CD4-positive, alpha-beta T cell (primary cell): ENCODE results near the gene MON2. TPM values are rescaled to one million over a fixed set of nuclear protein-coding genes. Genes with fewer than 3 reads are reported as not detected.

Experiments used
- ATAC-seq: fragments of 200-7000 bp; cut with Tn5 transposase; one replicate; pipeline ENCODE4 v1.10.0; 2022; ENCODE audit warnings: mild to moderate bottlenecking; ENCODE audit not compliant: poor library complexity
- CTCF ChIA-PET: fragments of 350-600 bp; sonication (Branson Sonifier 250); formaldehyde crosslinking; loops from one replicate; lab custom pipeline; 2021; ENCODE audit warnings: antibody characterized with exemption, inconsistent platforms; lab: Charles Lee
- POLR2A ChIA-PET: fragments of 350-600 bp; sonication (Branson Sonifier 250); formaldehyde crosslinking; loops from one replicate; lab custom pipeline; 2021; ENCODE audit warnings: antibody characterized with exemption, inconsistent platforms; lab: Charles Lee
- DNase-seq, 14 experiments: peaks; one replicate each; pipeline ENCODE4 v3.0.0-alpha.2; 2013 to 2020; ENCODE audit warnings: mixed read lengths in 2 of 14
- H3K27ac ChIP-seq, 2 donors: one replicate each; pipeline versions ENCODE4 v1.5.1 to v1.7.0; 2013; ENCODE audit warnings: low read length in 2 of 2, low read depth in 1 of 2, mild to moderate bottlenecking in 1 of 2
- H3K27me3 ChIP-seq, 2 experiments: 1 replicate in 1 of 2; 2 replicates in 1 of 2; pipeline versions ENCODE4 v1.6.1 to v1.7.0; 2013; ENCODE audit warnings: low read length in 2 of 2, control low read depth in 1 of 2, mild to moderate bottlenecking in 1 of 2, moderate library complexity in 1 of 2; ENCODE audit not compliant: insufficient read depth in 2 of 2, control insufficient read depth in 1 of 2
- H3K36me3 ChIP-seq: one replicate; pipeline ENCODE4 v1.6.1; 2013; ENCODE audit warnings: low read length, control low read depth; ENCODE audit not compliant: insufficient read depth
- H3K4me1 ChIP-seq: one replicate; pipeline ENCODE4 v1.6.1; 2013; ENCODE audit warnings: low read length, control low read depth; ENCODE audit not compliant: insufficient read depth
- H3K4me3 ChIP-seq: one replicate; pipeline ENCODE4 v1.5.1; 2013; ENCODE audit warnings: mild to moderate bottlenecking, low read length, moderate library complexity
- H3K9me3 ChIP-seq, 2 experiments: 1 replicate in 1 of 2; 2 replicates in 1 of 2; pipeline versions ENCODE4 v1.6.1 to v1.7.0; 2013; ENCODE audit warnings: low read length in 2 of 2, mild to moderate bottlenecking in 2 of 2, control low read depth in 1 of 2, moderate library complexity in 1 of 2; ENCODE audit not compliant: control insufficient read depth in 1 of 2, insufficient read depth in 1 of 2
- H3K27ac Mint-ChIP-seq: one replicate; pipeline ENCODE4 v1.8.0; 2020; ENCODE audit warnings: mixed read lengths
- H3K27me3 Mint-ChIP-seq: one replicate; pipeline ENCODE4 v1.8.0; 2021; ENCODE audit warnings: mixed read lengths
- H3K36me3 Mint-ChIP-seq: one replicate; pipeline ENCODE4 v1.8.0; 2021; ENCODE audit warnings: low read depth, mixed read lengths
- H3K4me1 Mint-ChIP-seq: one replicate; pipeline ENCODE4 v1.8.0; 2021; ENCODE audit warnings: low read depth, mixed read lengths
- H3K4me3 Mint-ChIP-seq: one replicate; pipeline ENCODE4 v1.8.0; 2020; ENCODE audit warnings: mild to moderate bottlenecking, mixed read lengths
- H3K9me3 Mint-ChIP-seq: one replicate; pipeline ENCODE4 v1.8.0; 2020; ENCODE audit warnings: mixed read lengths
- CTCF ChIP-seq: fragments of 200-600 bp; IDR thresholded peaks from one replicate; pipeline ENCODE4 v1.8.0; 2022; ENCODE audit warnings: antibody characterized with exemption, mild to moderate bottlenecking
- intact Hi-C, 2 experiments: fragments of 100-400 bp; cut with DNase I in 1 of 2; cut with micrococcal nuclease in 1 of 2; formaldehyde crosslinking; loops; one replicate each; pipeline versions ENCODE4 v1.15.1 to v1.9.0; 2023 to 2025; cut with DNase I, micrococcal nuclease
- total RNA-seq, 174 experiments: library from RNA in 2 of 174; stranded (reverse) in 2 of 174; gene quantifications; one replicate each; pipeline ENCODE4 v1.2.3 and lab custom pipeline; 2021 to 2026

Gene MON2
- total RNA-seq, 2 experiments from 2014 or later, result 51.8 to 52.6 TPM

GRCh38 chr12:62525271-62525670 lies 58.6 kb downstream of the MON2 start:
- DNase-seq (peak in 1 of 14 experiments; percentile 25), ATAC-seq (peak; percentile 41)
- no peak for TF ChIP-seq CTCF
- Mint-ChIP-seq H3K27ac (peak overlapping the region; percentile 62), H3K27me3 (no peaks in the 10 kb centered on the region), H3K4me1 (peaks cover 46% of the 10 kb centered on the region), H3K9me3 (no peaks in the 10 kb centered on the region), H3K36me3 (peaks cover 42% of the 10 kb centered on the region), H3K4me3 (no peak overlapping the region)
- ChIA-PET POLR2A (no interaction called here), CTCF (no interaction called here)
- Histone ChIP-seq H3K9me3 (no peaks in the 10 kb centered on the region), H3K4me1 (no peaks in the 10 kb centered on the region), H3K27ac (no peak overlapping the region), H3K27me3 (no peaks in the 10 kb centered on the region), H3K36me3 (peaks cover 13% of the 10 kb centered on the region), H3K4me3 (no peak overlapping the region)
- intact Hi-C loops, result loop anchor here in 1 of 2 experiments (2.0 to 10.0 kb wide), 2 partner anchors 60 to 86 kb away; partner anchors contain the start of gene MON2

- CTCF ChIA-PET, result no interaction called here
- Histone ChIP-seq H3K27ac (no peak overlapping the region), H3K36me3 (peaks cover 33% of the 10 kb centered on the region), H3K27me3 (no peaks in the 10 kb centered on the region), H3K4me3 (no peak overlapping the region), H3K9me3 (no peaks in the 10 kb centered on the region), H3K4me1 (no peaks in the 10 kb centered on the region)
- intact Hi-C loops, result no loop called here
- no peak overlapping the region for H3K27ac Mint-ChIP-seq
- POLR2A ChIA-PET, result no interaction called here
- DNase-seq, result no peak
- no peak overlapping the region for H3K4me3 Mint-ChIP-seq
- no peak for TF ChIP-seq CTCF
- H3K27me3 Mint-ChIP-seq, result no peaks in the 10 kb centered on the region
- H3K36me3 Mint-ChIP-seq, result peaks cover 75% of the 10 kb centered on the region
- no peaks in the 10 kb centered on the region for H3K9me3 Mint-ChIP-seq
- ATAC-seq, result no peak
- H3K4me1 Mint-ChIP-seq, result peaks cover 8% of the 10 kb centered on the region
Measured at GRCh38 chr12:62530596-62530995, 64.0 kb downstream of the MON2 start.

- H3K4me1 ChIP-seq, result no peaks in the 10 kb centered on the region
- no peak overlapping the region for H3K27ac ChIP-seq
- Mint-ChIP-seq H3K27ac (no peak overlapping the region), H3K27me3 (no peaks in the 10 kb centered on the region), H3K36me3 (peaks cover 83% of the 10 kb centered on the region), H3K4me3 (no peak overlapping the region), H3K9me3 (no peaks in the 10 kb centered on the region), H3K4me1 (peaks cover 4% of the 10 kb centered on the region)
- ChIA-PET CTCF (no interaction called here), POLR2A (no interaction called here)
- peaks cover 45% of the 10 kb centered on the region for H3K36me3 ChIP-seq
- no peak for TF ChIP-seq CTCF
- no peaks in the 10 kb centered on the region for H3K9me3 ChIP-seq
- H3K27me3 ChIP-seq, result no peaks in the 10 kb centered on the region
- ATAC-seq (no peak), DNase-seq (no peak)
- H3K4me3 ChIP-seq, result no peak overlapping the region
- intact Hi-C loops, result no loop called here
Measured at GRCh38 chr12:62532333-62532732, 65.7 kb downstream of the MON2 start.
